Spleen (tissue), 11 donors: Measurements from ENCODE around the gene SLC39A11. TPM values are rescaled to one million over a fixed set of nuclear protein-coding genes. Genes with fewer than 3 reads are reported as not detected.

ENCODE experiments used
- DNase-seq: peaks from one replicate; pipeline ENCODE4 v3.0.0-alpha.2; 2020
- H3K27ac ChIP-seq, 8 donors: fragments of 200-600 bp; sonication (generic) in 7 of 8; 1 replicate in 4 of 8; 2 replicates in 4 of 8; pipeline versions ENCODE4 v1.5.0 to v1.8.0; 2016 to 2021; ENCODE audit warnings: inconsistent platforms in 4 of 8, mild to moderate bottlenecking in 4 of 8, moderate library complexity in 1 of 8
- H3K27me3 ChIP-seq, 7 donors: fragments of 200-600 bp; sonication (generic) in 6 of 7; replicated peaks in 1 of 7; 1 replicate in 4 of 7; 2 replicates in 3 of 7; pipeline versions ENCODE4 v1.5.0 to v1.8.0; 2016 to 2021; ENCODE audit warnings: inconsistent platforms in 3 of 7, mild to moderate bottlenecking in 1 of 7
- H3K36me3 ChIP-seq, 6 donors: fragments of 200-600 bp; sonication (generic) in 5 of 6; 1 replicate in 4 of 6; 2 replicates in 2 of 6; pipeline versions ENCODE4 v1.5.0 to v1.8.0; 2016 to 2021; ENCODE audit warnings: inconsistent platforms in 2 of 6
- H3K4me1 ChIP-seq, 6 donors: fragments of 200-600 bp; sonication (generic) in 5 of 6; 1 replicate in 3 of 6; 2 replicates in 3 of 6; pipeline versions ENCODE4 v1.5.0 to v1.8.0; 2016 to 2021; ENCODE audit warnings: inconsistent platforms in 3 of 6
- H3K4me3 ChIP-seq, 8 donors: fragments of 200-600 bp; sonication (generic) in 7 of 8; 1 replicate in 4 of 8; 2 replicates in 4 of 8; pipeline versions ENCODE4 v1.5.0 to v1.8.0; 2016 to 2021; ENCODE audit warnings: inconsistent platforms in 4 of 8, mild to moderate bottlenecking in 4 of 8, moderate library complexity in 2 of 8
- H3K9me3 ChIP-seq, 8 donors: fragments of 200-600 bp; sonication (generic) in 7 of 8; 1 replicate in 4 of 8; 2 replicates in 4 of 8; pipeline versions ENCODE4 v1.5.0 to v1.8.0; 2016 to 2021; ENCODE audit warnings: inconsistent platforms in 4 of 8
- CTCF ChIP-seq, 11 experiments: fragments of 200-600 bp in 7 of 11; fragments of 450-650 bp in 4 of 11; sonication (generic) in 4 of 11; IDR thresholded peaks in 8 of 11; conservative IDR thresholded peaks in 3 of 11; 1 replicate in 7 of 11; 2 replicates in 4 of 11; pipeline versions ENCODE4 v1.4.0 to v1.8.0; 2016 to 2021; ENCODE audit warnings: antibody characterized with exemption in 11 of 11, inconsistent platforms in 4 of 11, mild to moderate bottlenecking in 1 of 11
- POLR2A ChIP-seq, 3 donors: fragments of 450-650 bp; IDR thresholded peaks; one replicate each; pipeline ENCODE4 v1.5.1; 2017; ENCODE audit warnings: antibody characterized with exemption in 3 of 3, mild to moderate bottlenecking in 1 of 3
- POLR2AphosphoS5 ChIP-seq, 3 donors: sonication (generic); formaldehyde crosslinking; IDR thresholded peaks; one replicate each; pipeline ENCODE4 v1.5.1; 2017; ENCODE audit warnings: antibody characterized with exemption in 3 of 3
- WGBS, 5 donors: extraction: QIAGEN DNeasy Blood & Tissue Kit in 3 of 5; methylation state at CpG; one replicate each; pipeline versions ENCODE4 v1.1.5 to v1.1.7; 2013 to 2018; 5-methylcytosine and 5-hydroxymethylcytosine counted together
- intact Hi-C: fragments of 100-400 bp; cut with DNase I; formaldehyde crosslinking; loops from one replicate; pipeline ENCODE4 v1.15.0; 2023; ENCODE audit warnings: low total_unique reads
- polyA plus RNA-seq, 3 donors: library from polyadenylated mRNA; stranded (reverse); fragments of 200-250 nt; gene quantifications; one replicate each; pipeline ENCODE4 v1.2.1, GENCODE V29; 2013
- total RNA-seq, 7 donors: library from RNA; depleted of rRNA in 3 of 7; stranded (reverse); fragments of >200 nt in 3 of 7; fragmentation: NEBNext Ultra II Directional in 4 of 7; extraction: Animal tissue kit (Norgen Biotek cat#: 25700) in 4 of 7; gene quantifications; one replicate each; pipeline versions ENCODE4 v1.1.0 to v1.2.1, GENCODE V29; 2016 to 2021
- donor health status: healthy with polysubstance abuse.
- donor health status: DM: no; HTN: no; CAD: no; lungs with moderate emphysema.
- donor health status: DM: no; HTN: no; CAD: no.
- donor health status: Bipolar disorder and iron deficiency.
- donor health status: healthy.
- donor health status: DM: no; HTN: no; CAD: no.
- donor health status: DM: yes; HTN: yes; CAD: no.

Gene SLC39A11
- total and polyA plus RNA-seq, 10 donors = 4.1 to 45.2 (median 27.8) TPM

- Histone ChIP-seq H3K4me3 (no peak overlapping the region), H3K36me3 (peaks cover 0 to 31% (median 0%) of the 10 kb centered on the region in 6 donors), H3K9me3 (peaks cover 0 to 19% (median 7%) of the 10 kb centered on the region in 8 donors), H3K27me3 (no peaks in the 10 kb centered on the region), H3K27ac (no peak overlapping the region), H3K4me1 (no peaks in the 10 kb centered on the region)
- no peak for TF ChIP-seq POLR2AphosphoS5 (IDR thresholded peaks at IDR 0.05)
- TF ChIP-seq POLR2A (IDR thresholded peaks at IDR 0.05) = no peak
- TF ChIP-seq CTCF (IDR thresholded peaks at IDR 0.05 in 8 of 11, conservative IDR thresholded peaks at IDR 0.05 in 3 of 11) = no peak
- 77 to 92% (median 85%) methylated on average over 3 of the region's 3 CpGs for WGBS, 5 donors
- intact Hi-C loops = no loop called here
- no peak for DNase-seq
Observed at GRCh38 chr17:72706396-72706981, 386.0 kb downstream of the SLC39A11 start.

GRCh38 chr17:72705905-72706395 is 386.5 kb downstream of the SLC39A11 start:
- H3K27ac ChIP-seq = no peak overlapping the region
- peaks cover 0 to 14% (median 5%) of the 10 kb centered on the region in 8 donors for H3K9me3 ChIP-seq
- no peak for DNase-seq
- TF ChIP-seq POLR2A (IDR thresholded peaks at IDR 0.05) = no peak
- TF ChIP-seq POLR2AphosphoS5 (IDR thresholded peaks at IDR 0.05) = no peak
- TF ChIP-seq CTCF (IDR thresholded peaks at IDR 0.05 in 8 of 11, conservative IDR thresholded peaks at IDR 0.05 in 3 of 11) = no peak
- H3K4me1 ChIP-seq = no peaks in the 10 kb centered on the region
- peaks cover 0 to 26% (median 0%) of the 10 kb centered on the region in 6 donors for H3K36me3 ChIP-seq
- no peaks in the 10 kb centered on the region for H3K27me3 ChIP-seq
- no peak overlapping the region for H3K4me3 ChIP-seq
- WGBS, 5 donors = 65 to 82% (median 81%) methylated on average over 5 of the region's 5 CpGs
- intact Hi-C loops = no loop called here

GRCh38 chr17:72702998-72703397 is 389.5 kb downstream of the SLC39A11 start:
- intact Hi-C loops = no loop called here
- H3K27me3 ChIP-seq = no peaks in the 10 kb centered on the region
- 66 to 90% (median 83%) methylated on average over 4 of the region's 4 CpGs for WGBS, 5 donors
- DNase-seq = no peak
- peaks cover 0 to 2% (median 0%) of the 10 kb centered on the region in 8 donors for H3K9me3 ChIP-seq
- H3K27ac ChIP-seq = no peak overlapping the region
- H3K36me3 ChIP-seq = peaks cover 0 to 18% (median 0%) of the 10 kb centered on the region in 6 donors
- H3K4me3 ChIP-seq = no peak overlapping the region
- TF ChIP-seq CTCF (IDR thresholded peaks at IDR 0.05 in 8 of 11, conservative IDR thresholded peaks at IDR 0.05 in 3 of 11) (no peak), POLR2AphosphoS5 (IDR thresholded peaks at IDR 0.05) (no peak), POLR2A (IDR thresholded peaks at IDR 0.05) (no peak)
- no peaks in the 10 kb centered on the region for H3K4me1 ChIP-seq

GRCh38 chr17:72702136-72702735 is 390.3 kb downstream of the SLC39A11 start:
- intact Hi-C loops = no loop called here
- H3K27me3 ChIP-seq = no peaks in the 10 kb centered on the region
- no peaks in the 10 kb centered on the region for H3K9me3 ChIP-seq
- WGBS, 5 donors = 62 to 87% (median 81%) methylated on average over 6 of the region's 6 CpGs
- DNase-seq = no peak
- H3K4me3 ChIP-seq = no peak overlapping the region
- H3K27ac ChIP-seq = no peak overlapping the region
- peaks cover 0 to 17% (median 0%) of the 10 kb centered on the region in 6 donors for H3K36me3 ChIP-seq
- no peaks in the 10 kb centered on the region for H3K4me1 ChIP-seq
- TF ChIP-seq CTCF (IDR thresholded peaks at IDR 0.05 in 8 of 11, conservative IDR thresholded peaks at IDR 0.05 in 3 of 11) (no peak), POLR2AphosphoS5 (IDR thresholded peaks at IDR 0.05) (no peak), POLR2A (IDR thresholded peaks at IDR 0.05) (no peak)
